NCI-H1436 (cell line): ENCODE measurements around the gene NTF3.

Experiments
- DNase-seq: peaks from one replicate; lab custom pipeline; 2025; lab: John Stamatoyannopoulos, UW

The NTF3 gene

GRCh38 chr12:5430641-5431603 lies 986 bp upstream of the NTF3 start:
- DNase-seq: no peak

GRCh38 chr12:5433081-5433844 lies 1.4 kb downstream of the NTF3 start:
- no peak for DNase-seq

DNA sequence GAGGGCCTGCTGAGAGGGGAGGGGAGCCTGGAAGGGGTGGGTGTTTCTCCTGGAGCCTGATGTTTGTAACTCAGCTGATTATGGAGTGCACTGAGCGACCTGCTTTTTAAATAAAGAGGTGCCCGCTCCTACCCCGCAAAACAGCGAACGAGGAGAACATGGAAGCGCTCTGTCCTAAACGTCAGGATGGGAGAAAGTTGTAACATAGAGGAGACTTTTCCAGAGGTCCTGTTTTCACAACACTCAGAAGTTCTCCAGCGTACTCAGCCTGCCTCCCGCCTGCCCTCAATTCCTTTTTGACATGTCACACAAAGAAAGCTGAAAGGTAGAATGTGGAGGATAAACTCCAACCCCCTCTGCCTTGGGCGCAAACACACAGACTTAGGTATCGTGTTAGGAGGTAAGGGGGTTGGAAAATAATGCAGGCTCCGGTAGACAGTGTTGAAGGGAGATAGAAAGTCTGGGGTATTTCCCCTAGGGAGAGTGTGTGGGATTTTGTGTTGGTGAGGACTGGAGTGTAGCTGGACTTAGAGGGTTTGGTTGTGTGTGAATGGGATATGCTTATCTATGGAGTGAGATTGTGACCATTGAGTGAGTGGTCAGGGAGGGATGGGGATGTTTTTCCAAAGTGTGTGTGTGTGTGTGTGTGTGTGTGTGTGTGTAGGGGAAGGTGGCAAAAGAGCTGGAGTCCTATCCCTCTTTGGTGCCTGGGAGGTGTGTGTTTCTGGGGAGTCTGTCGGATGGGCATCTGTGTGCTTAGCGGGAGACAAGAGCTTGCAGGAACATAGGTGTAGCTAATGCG lies 2.1 kb downstream of the NTF3 start:
- no peak for DNase-seq

DNA sequence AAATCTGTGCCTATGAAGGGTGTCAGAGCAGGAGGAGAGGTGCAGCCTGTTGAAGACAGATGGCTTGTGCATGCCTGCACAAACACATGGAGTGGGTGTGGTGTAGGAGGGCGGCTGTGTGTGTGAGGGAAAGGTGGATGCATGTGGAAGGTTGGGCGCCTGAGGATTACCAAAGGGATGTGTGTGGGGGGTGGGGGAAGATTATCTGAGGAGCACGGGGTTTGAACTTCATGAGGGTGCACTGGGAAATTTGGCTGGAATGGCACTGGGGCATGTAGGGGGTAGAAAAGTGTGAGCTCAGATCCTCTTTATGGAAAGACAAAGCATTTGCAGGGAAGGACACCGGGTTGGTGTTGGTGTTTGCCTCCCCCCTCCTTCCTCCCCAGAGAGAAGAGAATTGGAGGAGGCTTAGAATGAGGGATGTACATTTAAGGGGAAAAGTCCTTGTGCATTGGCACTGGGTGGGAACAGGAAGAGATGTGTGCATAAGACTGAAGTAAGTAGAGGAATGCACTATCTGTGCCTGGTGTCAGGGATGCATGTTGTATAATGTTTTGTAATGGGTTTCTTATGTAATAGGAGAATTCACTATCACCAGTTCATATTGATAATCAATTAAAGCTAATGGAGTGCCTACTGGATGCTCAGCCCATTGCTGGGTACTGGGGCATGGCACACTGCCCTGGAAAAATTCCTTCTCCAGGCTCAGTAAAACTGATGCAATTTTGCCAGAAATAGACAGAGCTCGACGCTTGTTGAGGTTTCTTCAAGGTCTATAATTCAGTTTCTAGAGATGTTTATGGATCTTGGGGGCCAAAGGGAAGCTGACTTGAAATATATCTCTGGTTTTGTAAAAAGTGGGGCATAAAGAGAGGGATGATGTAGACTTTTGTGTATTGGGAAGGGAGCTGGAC lies 3.0 kb downstream of the NTF3 start:
- no peak for DNase-seq

GRCh38 chr12:5437182-5437583 lies 5.3 kb downstream of the NTF3 start:
- no peak for DNase-seq

GRCh38 chr12:5437589-5437988 lies 5.7 kb downstream of the NTF3 start:
- DNase-seq: no peak

- no peak for DNase-seq
These were observed 6.8 kb downstream of the NTF3 start for GRCh38 chr12:5438671-5439200.

DNA sequence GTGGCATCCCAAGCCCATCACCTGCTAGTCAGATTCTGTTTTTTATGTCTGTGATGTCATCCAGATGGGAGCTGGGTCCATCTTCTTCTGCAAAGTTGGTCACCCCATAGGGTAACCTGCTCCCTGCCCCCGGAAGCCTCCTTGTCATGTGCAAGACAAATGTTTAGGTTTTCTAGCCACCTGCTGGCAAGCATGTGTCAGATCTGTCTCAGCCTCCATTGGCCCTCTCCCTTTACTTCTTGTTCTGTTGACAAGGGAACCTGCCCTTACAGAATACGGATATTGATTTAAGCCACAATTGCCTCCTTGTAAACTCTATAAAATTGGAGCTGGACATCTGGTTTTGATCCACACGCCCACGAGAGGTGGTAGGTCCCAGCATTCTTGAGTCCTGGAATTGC lies 7.5 kb downstream of the NTF3 start:
- no peak for DNase-seq

DNA sequence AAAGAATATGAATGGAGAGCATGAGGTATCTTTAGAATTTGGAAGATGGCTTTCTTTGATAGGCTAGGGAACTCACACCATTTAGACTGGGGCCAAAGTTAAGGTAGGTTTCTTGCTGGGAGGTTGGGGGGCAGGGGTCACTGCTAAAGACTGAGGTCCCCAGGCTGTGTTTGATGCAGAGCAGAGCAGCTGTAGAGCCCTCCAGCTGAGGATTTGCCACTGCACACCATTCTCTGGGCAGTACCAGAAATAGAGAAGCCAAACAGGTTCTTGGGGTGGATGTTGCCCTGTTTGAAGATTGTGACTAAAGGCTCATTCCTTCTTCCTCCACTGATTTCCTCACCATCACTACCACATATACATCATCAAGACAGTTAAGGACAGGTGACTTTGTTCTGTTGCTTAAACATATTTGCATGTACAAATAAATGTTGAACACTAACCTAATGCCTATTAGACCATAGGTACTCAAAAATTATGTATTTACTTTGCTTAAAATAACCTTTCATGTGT lies 7.9 kb downstream of the NTF3 start:
- DNase-seq: no peak

- DNase-seq: no peak
These were observed 9.1 kb downstream of the NTF3 start for GRCh38 chr12:5440978-5441377.

DNA sequence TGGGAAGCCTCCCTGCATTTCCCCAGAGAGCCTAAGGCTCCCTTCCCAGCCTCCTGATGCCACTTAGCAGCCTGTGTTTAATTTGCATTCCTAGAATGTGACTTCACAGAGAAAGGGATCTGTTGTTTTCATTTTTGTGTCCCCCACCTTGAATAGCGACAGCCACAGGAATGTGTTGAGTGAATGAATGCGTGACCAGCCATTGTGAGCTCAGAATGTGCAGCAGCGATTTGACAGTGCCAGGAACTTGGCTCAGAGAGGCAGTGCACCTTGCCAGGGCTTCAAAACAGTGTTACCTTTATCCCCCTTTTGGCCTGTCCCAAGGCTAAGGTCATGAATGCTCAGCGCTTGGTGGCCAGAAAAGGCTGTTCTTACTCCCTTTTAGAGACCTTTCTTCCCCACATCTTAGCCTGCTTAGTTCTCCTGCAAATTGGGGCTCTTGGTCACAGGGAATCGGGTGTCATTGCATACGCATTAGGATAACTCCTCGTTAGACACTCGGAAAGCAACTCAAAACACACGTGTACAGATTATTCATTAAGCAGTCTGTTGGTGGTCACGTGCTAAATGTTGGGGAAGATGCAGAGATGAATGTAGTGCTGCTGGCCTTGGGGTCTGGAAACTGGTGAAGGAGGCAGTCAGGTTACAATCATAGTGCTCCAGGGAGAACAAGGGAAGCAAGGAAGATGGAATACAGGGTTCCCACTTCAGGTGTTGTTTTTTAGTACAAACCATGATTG lies 9.8 kb downstream of the NTF3 start:
- no peak for DNase-seq

- no peak for DNase-seq
These were observed 10.5 kb downstream of the NTF3 start for GRCh38 chr12:5442251-5443006.

- no peak for DNase-seq
These were observed 12.6 kb downstream of the NTF3 start for GRCh38 chr12:5444520-5444919.

GRCh38 chr12:5447320-5447719 lies 15.4 kb downstream of the NTF3 start:
- DNase-seq: no peak

- DNase-seq: no peak
These were observed 19.3 kb downstream of the NTF3 start for GRCh38 chr12:5451251-5451650.

- DNase-seq: no peak
These were observed 20.7 kb downstream of the NTF3 start for GRCh38 chr12:5452569-5452968.

GRCh38 chr12:5453466-5453865 lies 21.6 kb downstream of the NTF3 start:
- no peak for DNase-seq

DNA sequence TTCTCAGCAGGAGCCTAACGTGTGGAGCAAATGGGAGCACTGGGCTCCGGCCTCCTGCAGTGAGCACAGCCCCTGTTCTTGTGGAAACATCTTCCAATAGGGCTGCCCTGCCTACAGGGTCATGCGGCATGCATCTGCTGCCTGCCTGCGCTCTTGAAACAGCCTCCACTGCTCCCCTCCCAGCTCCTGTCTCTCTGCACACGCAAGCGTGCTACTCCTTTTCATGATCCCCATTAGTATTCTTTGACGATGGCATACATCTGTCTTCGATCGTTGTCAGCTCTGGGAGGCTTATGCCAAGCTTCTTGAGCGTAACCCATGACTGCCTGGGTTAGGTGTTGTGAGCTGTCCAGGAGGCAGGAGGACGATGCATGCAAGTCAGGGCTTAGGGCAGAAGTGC lies 23.1 kb downstream of the NTF3 start:
- DNase-seq: no peak

- no peak for DNase-seq
These were observed 24.1 kb downstream of the NTF3 start for GRCh38 chr12:5456030-5456429.
